ENCODE data around the gene TOP1.

TOP1 gene

GRCh38 chr20:41046716-41047115, 18.1 kb downstream of the TOP1 start:
- Histone ChIP-seq H3K27me3 (ENCODE audit: control insufficient read depth in 1 of 2, insufficient read depth in 2 of 2, low read length in 2 of 2) (no peaks in the 10 kb centered on the region), H3K4me1 (ENCODE audit: control insufficient read depth in 1 of 2, insufficient read depth in 2 of 2, low read length in 2 of 2) (peaks cover 51 to 68% of the 10 kb centered on the region in 2 donors), H3K9ac (ENCODE audit: low read depth in 1 of 2, low read length in 2 of 2) (no peak overlapping the region), H3K36me3 (ENCODE audit: control insufficient read depth in 1 of 2, insufficient read depth in 2 of 2, low read length in 2 of 2) (no peaks in the 10 kb centered on the region), H3K27ac (ENCODE audit: low read depth, low read length) (no peak overlapping the region), H3K4me3 (ENCODE audit: low read depth in 1 of 2, low read length in 2 of 2) (no peak overlapping the region), H3K9me3 (ENCODE audit: control insufficient read depth in 1 of 2, low read length in 2 of 2) (no peaks in the 10 kb centered on the region)

GRCh38 chr20:41047279-41047974, 18.8 kb downstream of the TOP1 start:
- no peaks in the 10 kb centered on the region for H3K36me3 ChIP-seq (ENCODE audit: control insufficient read depth in 1 of 2, insufficient read depth in 2 of 2, low read length in 2 of 2)
- no peak overlapping the region for H3K27ac ChIP-seq (ENCODE audit: low read depth, low read length)
- peaks cover 58 to 75% of the 10 kb centered on the region in 2 donors for H3K4me1 ChIP-seq (ENCODE audit: control insufficient read depth in 1 of 2, insufficient read depth in 2 of 2, low read length in 2 of 2)
- H3K9ac ChIP-seq (ENCODE audit: low read depth in 1 of 2, low read length in 2 of 2) = no peak overlapping the region
- H3K27me3 ChIP-seq (ENCODE audit: control insufficient read depth in 1 of 2, insufficient read depth in 2 of 2, low read length in 2 of 2) = no peaks in the 10 kb centered on the region
- H3K9me3 ChIP-seq (ENCODE audit: control insufficient read depth in 1 of 2, low read length in 2 of 2) = no peaks in the 10 kb centered on the region
- peak overlapping the region; percentile 50 to 59 for H3K4me3 ChIP-seq (ENCODE audit: low read depth in 1 of 2, low read length in 2 of 2)

- H3K9ac ChIP-seq (ENCODE audit: low read depth in 1 of 2, low read length in 2 of 2) = peak overlapping the region in 1 of 2 donors; percentile 23
- peaks cover 63 to 75% of the 10 kb centered on the region in 2 donors for H3K4me1 ChIP-seq (ENCODE audit: control insufficient read depth in 1 of 2, insufficient read depth in 2 of 2, low read length in 2 of 2)
- H3K4me3 ChIP-seq (ENCODE audit: low read depth in 1 of 2, low read length in 2 of 2) = peak overlapping the region; percentile 55 to 59
- H3K36me3 ChIP-seq (ENCODE audit: control insufficient read depth in 1 of 2, insufficient read depth in 2 of 2, low read length in 2 of 2) = no peaks in the 10 kb centered on the region
- no peaks in the 10 kb centered on the region for H3K27me3 ChIP-seq (ENCODE audit: control insufficient read depth in 1 of 2, insufficient read depth in 2 of 2, low read length in 2 of 2)
- peak overlapping the region; percentile 39 for H3K27ac ChIP-seq (ENCODE audit: low read depth, low read length)
- H3K9me3 ChIP-seq (ENCODE audit: control insufficient read depth in 1 of 2, low read length in 2 of 2) = no peaks in the 10 kb centered on the region
These were observed 19.3 kb downstream of the TOP1 start for GRCh38 chr20:41047975-41048305.

GRCh38 chr20:41048461-41049301, 20.1 kb downstream of the TOP1 start:
- H3K9me3 ChIP-seq (ENCODE audit: control insufficient read depth in 1 of 2, low read length in 2 of 2) = no peaks in the 10 kb centered on the region
- no peaks in the 10 kb centered on the region for H3K27me3 ChIP-seq (ENCODE audit: control insufficient read depth in 1 of 2, insufficient read depth in 2 of 2, low read length in 2 of 2)
- H3K36me3 ChIP-seq (ENCODE audit: control insufficient read depth in 1 of 2, insufficient read depth in 2 of 2, low read length in 2 of 2) = no peaks in the 10 kb centered on the region
- peak overlapping the region in 1 of 2 donors; percentile 23 for H3K9ac ChIP-seq (ENCODE audit: low read depth in 1 of 2, low read length in 2 of 2)
- H3K4me3 ChIP-seq (ENCODE audit: low read depth in 1 of 2, low read length in 2 of 2) = peak overlapping the region; percentile 55 to 59
- H3K27ac ChIP-seq (ENCODE audit: low read depth, low read length) = peak overlapping the region; percentile 39
- peaks cover 62 to 80% of the 10 kb centered on the region in 2 donors for H3K4me1 ChIP-seq (ENCODE audit: control insufficient read depth in 1 of 2, insufficient read depth in 2 of 2, low read length in 2 of 2)

GRCh38 chr20:41049451-41049850, 20.8 kb downstream of the TOP1 start:
- H3K9ac ChIP-seq (ENCODE audit: low read depth in 1 of 2, low read length in 2 of 2) = no peak overlapping the region
- H3K9me3 ChIP-seq (ENCODE audit: control insufficient read depth in 1 of 2, low read length in 2 of 2) = no peaks in the 10 kb centered on the region
- no peaks in the 10 kb centered on the region for H3K36me3 ChIP-seq (ENCODE audit: control insufficient read depth in 1 of 2, insufficient read depth in 2 of 2, low read length in 2 of 2)
- H3K27me3 ChIP-seq (ENCODE audit: control insufficient read depth in 1 of 2, insufficient read depth in 2 of 2, low read length in 2 of 2) = no peaks in the 10 kb centered on the region
- H3K4me3 ChIP-seq (ENCODE audit: low read depth in 1 of 2, low read length in 2 of 2) = peak overlapping the region; percentile 19 to 55
- H3K4me1 ChIP-seq (ENCODE audit: control insufficient read depth in 1 of 2, insufficient read depth in 2 of 2, low read length in 2 of 2) = peaks cover 62 to 77% of the 10 kb centered on the region in 2 donors
- H3K27ac ChIP-seq (ENCODE audit: low read depth, low read length) = no peak overlapping the region

GRCh38 chr20:41050361-41051008, 21.9 kb downstream of the TOP1 start:
- H3K9ac ChIP-seq (ENCODE audit: low read depth in 1 of 2, low read length in 2 of 2) = no peak overlapping the region
- no peaks in the 10 kb centered on the region for H3K9me3 ChIP-seq (ENCODE audit: control insufficient read depth in 1 of 2, low read length in 2 of 2)
- H3K27ac ChIP-seq (ENCODE audit: low read depth, low read length) = no peak overlapping the region
- no peak overlapping the region for H3K4me3 ChIP-seq (ENCODE audit: low read depth in 1 of 2, low read length in 2 of 2)
- no peaks in the 10 kb centered on the region for H3K27me3 ChIP-seq (ENCODE audit: control insufficient read depth in 1 of 2, insufficient read depth in 2 of 2, low read length in 2 of 2)
- H3K36me3 ChIP-seq (ENCODE audit: control insufficient read depth in 1 of 2, insufficient read depth in 2 of 2, low read length in 2 of 2) = no peaks in the 10 kb centered on the region
- H3K4me1 ChIP-seq (ENCODE audit: control insufficient read depth in 1 of 2, insufficient read depth in 2 of 2, low read length in 2 of 2) = peaks cover 67 to 78% of the 10 kb centered on the region in 2 donors

GRCh38 chr20:41051009-41051825, 22.6 kb downstream of the TOP1 start:
- Histone ChIP-seq H3K9ac (ENCODE audit: low read depth in 1 of 2, low read length in 2 of 2) (peak overlapping the region in 1 of 2 donors; percentile 3), H3K4me1 (ENCODE audit: control insufficient read depth in 1 of 2, insufficient read depth in 2 of 2, low read length in 2 of 2) (peaks cover 72 to 76% of the 10 kb centered on the region in 2 donors), H3K9me3 (ENCODE audit: control insufficient read depth in 1 of 2, low read length in 2 of 2) (no peaks in the 10 kb centered on the region), H3K4me3 (ENCODE audit: low read depth in 1 of 2, low read length in 2 of 2) (no peak overlapping the region), H3K36me3 (ENCODE audit: control insufficient read depth in 1 of 2, insufficient read depth in 2 of 2, low read length in 2 of 2) (no peaks in the 10 kb centered on the region), H3K27me3 (ENCODE audit: control insufficient read depth in 1 of 2, insufficient read depth in 2 of 2, low read length in 2 of 2) (no peaks in the 10 kb centered on the region), H3K27ac (ENCODE audit: low read depth, low read length) (no peak overlapping the region)

- no peaks in the 10 kb centered on the region for H3K27me3 ChIP-seq (ENCODE audit: control insufficient read depth in 1 of 2, insufficient read depth in 2 of 2, low read length in 2 of 2)
- peaks cover 60 to 64% of the 10 kb centered on the region in 2 donors for H3K4me1 ChIP-seq (ENCODE audit: control insufficient read depth in 1 of 2, insufficient read depth in 2 of 2, low read length in 2 of 2)
- no peaks in the 10 kb centered on the region for H3K36me3 ChIP-seq (ENCODE audit: control insufficient read depth in 1 of 2, insufficient read depth in 2 of 2, low read length in 2 of 2)
- H3K9ac ChIP-seq (ENCODE audit: low read depth in 1 of 2, low read length in 2 of 2) = no peak overlapping the region
- H3K9me3 ChIP-seq (ENCODE audit: control insufficient read depth in 1 of 2, low read length in 2 of 2) = no peaks in the 10 kb centered on the region
- H3K27ac ChIP-seq (ENCODE audit: low read depth, low read length) = no peak overlapping the region
- no peak overlapping the region for H3K4me3 ChIP-seq (ENCODE audit: low read depth in 1 of 2, low read length in 2 of 2)
These were observed 24.3 kb downstream of the TOP1 start for GRCh38 chr20:41052742-41053419.

- no peak overlapping the region for H3K4me3 ChIP-seq (ENCODE audit: low read depth in 1 of 2, low read length in 2 of 2)
- no peak overlapping the region for H3K27ac ChIP-seq (ENCODE audit: low read depth, low read length)
- H3K9me3 ChIP-seq (ENCODE audit: control insufficient read depth in 1 of 2, low read length in 2 of 2) = no peaks in the 10 kb centered on the region
- H3K9ac ChIP-seq (ENCODE audit: low read depth in 1 of 2, low read length in 2 of 2) = no peak overlapping the region
- peaks cover 51 to 52% of the 10 kb centered on the region in 2 donors for H3K4me1 ChIP-seq (ENCODE audit: control insufficient read depth in 1 of 2, insufficient read depth in 2 of 2, low read length in 2 of 2)
- no peaks in the 10 kb centered on the region for H3K27me3 ChIP-seq (ENCODE audit: control insufficient read depth in 1 of 2, insufficient read depth in 2 of 2, low read length in 2 of 2)
- H3K36me3 ChIP-seq (ENCODE audit: control insufficient read depth in 1 of 2, insufficient read depth in 2 of 2, low read length in 2 of 2) = no peaks in the 10 kb centered on the region
These were observed 25.6 kb downstream of the TOP1 start for GRCh38 chr20:41054070-41054846.

Data from duodenal mucosa (tissue), 2 donors.